ENCODE data around the gene BARX2.

- no peak for TF ChIP-seq CTCF (IDR thresholded peaks at IDR 0.05; ENCODE audit: insufficient read depth, low read length, poor library complexity, severe bottlenecking)
- no peak for TF ChIP-seq EZH2phosphoT487 (conservative IDR thresholded peaks at IDR 0.05; ENCODE audit: low read length)
Observed at GRCh38 chr11:129396454-129396853, 20.8 kb downstream of the BARX2 start.

Measured in SU-DHL-6 (cell line).